ENCODE results near the gene NEU4.
"Not testable (repeated sequence)": the region's sequence is repeated elsewhere in the genome, so short reads cannot be mapped to it uniquely, and the experiment has no call there.

The NEU4 gene

GRCh38 chr2:241775223-241776177, 33.5 kb upstream of the NEU4 start:
- DNase-seq (ENCODE audit: low read depth), result no peak

- no peak for DNase-seq (ENCODE audit: low read depth)
These were observed 32.4 kb upstream of the NEU4 start, which contains the start of gene GAL3ST2 for GRCh38 chr2:241776336-241777169. Gene GAL3ST2 (plus strand): TSS chr2:241776822. CDS start chr2:241776956, 134 bp downstream.

GRCh38 chr2:241777170-241777685, 31.8 kb upstream of the NEU4 start:
- no peak for DNase-seq (ENCODE audit: low read depth)

GRCh38 chr2:241777686-241778627, 31.0 kb upstream of the NEU4 start:
- DNase-seq (ENCODE audit: low read depth), result no peak

- DNase-seq (ENCODE audit: low read depth), result no peak
These were observed 27.9 kb upstream of the NEU4 start for GRCh38 chr2:241780939-241781569.

GRCh38 chr2:241782053-241782452, 26.9 kb upstream of the NEU4 start:
- not testable (repeated sequence) for DNase-seq (ENCODE audit: low read depth)

GRCh38 chr2:241788135-241788534, 20.9 kb upstream of the NEU4 start:
- DNase-seq (ENCODE audit: low read depth), result no peak

- no peak for DNase-seq (ENCODE audit: low read depth)
These were observed 20.4 kb upstream of the NEU4 start for GRCh38 chr2:241788572-241788971.

GRCh38 chr2:241791385-241791784, 17.6 kb upstream of the NEU4 start:
- DNase-seq (ENCODE audit: low read depth), result not testable (repeated sequence)

GRCh38 chr2:241793385-241793784, 15.6 kb upstream of the NEU4 start:
- DNase-seq (ENCODE audit: low read depth), result no peak

- DNase-seq (ENCODE audit: low read depth), result no peak
These were observed 14.7 kb upstream of the NEU4 start for GRCh38 chr2:241794250-241794823.

GRCh38 chr2:241795021-241795999, 13.7 kb upstream of the NEU4 start:
- no peak for DNase-seq (ENCODE audit: low read depth)

- DNase-seq (ENCODE audit: low read depth), result no peak
These were observed 12.8 kb upstream of the NEU4 start for GRCh38 chr2:241796209-241796608.

GRCh38 chr2:241796610-241797138, 12.3 kb upstream of the NEU4 start:
- DNase-seq (ENCODE audit: low read depth), result no peak

- no peak for DNase-seq (ENCODE audit: low read depth)
These were observed 11.4 kb upstream of the NEU4 start for GRCh38 chr2:241797441-241798080.

GRCh38 chr2:241798081-241798630, 10.8 kb upstream of the NEU4 start:
- DNase-seq (ENCODE audit: low read depth), result no peak

- no peak for DNase-seq (ENCODE audit: low read depth)
These were observed 10.1 kb upstream of the NEU4 start for GRCh38 chr2:241798631-241799521.

Data from HS-27A (cell line).